ENCODE results near the gene HS2ST1. TPM values are rescaled to one million over a fixed set of nuclear protein-coding genes. Genes with fewer than 3 reads are reported as not detected.

The HS2ST1 gene
- total RNA-seq, 1 experiment from 2014 or later, result 54.0 TPM

DNA sequence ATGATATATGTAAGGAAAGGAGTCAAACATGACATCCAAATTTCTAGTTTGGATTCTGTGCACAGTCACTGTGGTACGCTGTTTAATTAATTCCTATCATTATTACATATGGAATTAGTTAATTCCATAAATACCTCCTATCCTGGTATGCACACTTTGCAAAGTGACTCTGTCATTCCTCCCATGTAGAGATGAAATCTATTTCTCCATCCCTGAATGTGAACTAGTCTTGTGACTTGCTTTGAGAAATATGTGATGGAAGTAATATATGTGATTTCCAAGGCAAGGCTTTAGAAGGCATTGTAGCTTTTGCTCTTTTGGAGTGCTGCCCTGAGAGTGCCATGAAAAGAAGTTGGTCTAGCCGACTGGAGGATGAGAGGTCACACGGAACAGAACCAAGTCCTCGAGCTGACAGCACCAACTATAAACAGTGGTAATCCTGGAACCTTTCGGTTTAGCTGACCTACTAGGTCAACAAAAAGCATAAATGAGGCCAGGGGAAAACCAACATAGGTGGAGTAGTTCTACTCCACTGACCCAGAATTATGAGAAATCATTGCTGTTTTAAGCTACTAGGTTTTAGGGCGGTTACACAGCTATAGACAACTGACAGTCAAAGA is 2.0 kb upstream of the HS2ST1 start:
- intact Hi-C loops (cut with micrococcal nuclease; ENCODE audit: unreplicated experiment), result loop anchor here (10.0 kb wide), 1 partner anchor 138 kb away; no protein-coding TSS in a partner anchor
- no peaks in the 10 kb centered on the region for H3K9me3 Mint-ChIP-seq (ENCODE audit: low read depth, unreplicated experiment)
- CTCF ChIA-PET, result no interaction called here
- H3K27ac Mint-ChIP-seq (ENCODE audit: unreplicated experiment), result no peak overlapping the region
- H3K4me1 Mint-ChIP-seq (ENCODE audit: low read depth, unreplicated experiment), result peaks cover 38% of the 10 kb centered on the region
- DNase-seq, result no peak
- no peaks in the 10 kb centered on the region for H3K27me3 Mint-ChIP-seq (ENCODE audit: unreplicated experiment)
- no TSS peak for BruUV-seq (replicated peaks)
- H3K36me3 Mint-ChIP-seq (ENCODE audit: insufficient read depth, unreplicated experiment), result peaks cover 23% of the 10 kb centered on the region
- H3K4me3 Mint-ChIP-seq (ENCODE audit: low read depth, unreplicated experiment), result no peak overlapping the region
- TF ChIP-seq CTCF (IDR thresholded peaks at IDR 0.05; ENCODE audit: unreplicated experiment), result no peak

GRCh38 chr1:86913399-86913895 is 988 bp upstream of the HS2ST1 start:
- Mint-ChIP-seq H3K36me3 (ENCODE audit: insufficient read depth, unreplicated experiment) (peaks cover 23% of the 10 kb centered on the region), H3K27me3 (ENCODE audit: unreplicated experiment) (no peaks in the 10 kb centered on the region), H3K27ac (ENCODE audit: unreplicated experiment) (no peak overlapping the region), H3K4me1 (ENCODE audit: low read depth, unreplicated experiment) (peaks cover 38% of the 10 kb centered on the region), H3K9me3 (ENCODE audit: low read depth, unreplicated experiment) (no peaks in the 10 kb centered on the region), H3K4me3 (ENCODE audit: low read depth, unreplicated experiment) (no peak overlapping the region)
- BruUV-seq (replicated peaks), result TSS peak; percentile 57
- DNase-seq, result no peak
- intact Hi-C loops (cut with micrococcal nuclease; ENCODE audit: unreplicated experiment), result loop anchor here (10.0 kb wide), 1 partner anchor 139 kb away; no protein-coding TSS in a partner anchor
- TF ChIP-seq CTCF (IDR thresholded peaks at IDR 0.05; ENCODE audit: unreplicated experiment), result no peak
- CTCF ChIA-PET, result interaction anchor here (1.3 kb wide), 2 partner anchors 132 to 140 kb away, joined by 13 to 15 read pairs; no protein-coding TSS in a partner anchor

DNA sequence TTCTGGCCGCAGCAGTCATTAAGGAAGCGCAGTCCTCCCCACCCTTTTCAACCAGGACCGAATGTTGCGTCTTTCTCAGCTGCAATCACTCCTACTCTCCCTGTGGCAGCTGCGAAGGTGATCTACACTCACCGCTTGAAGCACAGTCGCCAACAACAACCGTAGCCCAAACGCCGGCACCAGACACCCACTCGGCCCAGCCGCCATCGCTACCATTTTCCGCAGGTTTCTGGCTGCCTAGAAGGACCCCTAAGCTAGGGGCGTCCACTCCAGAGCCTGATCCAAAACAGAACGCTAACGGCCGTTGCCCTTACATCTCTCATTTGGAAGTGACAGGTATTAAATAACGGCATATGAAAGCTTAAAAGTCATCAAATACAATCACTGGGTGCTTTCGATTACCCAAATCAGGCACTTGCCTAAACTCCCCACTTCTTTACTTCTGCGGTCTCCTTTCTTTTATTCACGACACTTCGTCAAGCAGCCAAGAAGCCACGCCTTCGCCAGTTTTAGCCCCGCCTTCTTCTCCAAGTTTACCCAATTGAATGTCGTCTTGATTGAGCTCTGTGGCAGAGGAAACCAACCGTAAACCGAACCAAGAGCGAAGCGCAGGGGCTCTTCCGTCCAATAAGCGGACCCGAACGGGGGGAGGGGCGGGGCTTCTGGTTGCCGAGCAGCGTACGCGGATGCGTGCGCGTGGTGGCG is 387 bp upstream of the HS2ST1 start, which contains the start of gene SELENOF:
TSS of gene SELENOF (minus strand) at position 231 of the 705 bp plus-strand sequence. CDS start at position 216, 15 bp downstream.
- H3K4me3 Mint-ChIP-seq (ENCODE audit: low read depth, unreplicated experiment), result no peak within 1 kb of the TSS
- no peak for TF ChIP-seq CTCF (IDR thresholded peaks at IDR 0.05; ENCODE audit: unreplicated experiment)

GRCh38 chr1:86914998-86915736 is 732 bp downstream of the HS2ST1 start:
- intact Hi-C loops (cut with micrococcal nuclease; ENCODE audit: unreplicated experiment), result loop anchor here (10.0 kb wide), 1 partner anchor 140 kb away; no protein-coding TSS in a partner anchor
- BruUV-seq (replicated peaks), result no TSS peak
- DNase-seq, result peak; percentile 47
- Mint-ChIP-seq H3K27ac (ENCODE audit: unreplicated experiment) (no peak overlapping the region), H3K4me1 (ENCODE audit: low read depth, unreplicated experiment) (peaks cover 32% of the 10 kb centered on the region), H3K36me3 (ENCODE audit: insufficient read depth, unreplicated experiment) (peaks cover 12% of the 10 kb centered on the region), H3K4me3 (ENCODE audit: low read depth, unreplicated experiment) (no peak overlapping the region), H3K27me3 (ENCODE audit: unreplicated experiment) (no peaks in the 10 kb centered on the region), H3K9me3 (ENCODE audit: low read depth, unreplicated experiment) (no peaks in the 10 kb centered on the region)
- CTCF ChIA-PET, result interaction anchor here (1.0 to 1.6 kb wide), 3 partner anchors 12 to 134 kb away, joined by 3 to 5 read pairs (median 4); no protein-coding TSS in a partner anchor
- TF ChIP-seq CTCF (IDR thresholded peaks at IDR 0.05; ENCODE audit: unreplicated experiment), result no peak

More for the DNA sequence above, 387 bp upstream of the HS2ST1 start, which contains the start of gene SELENOF:
- H3K27ac Mint-ChIP-seq (ENCODE audit: unreplicated experiment), result no peak within 1 kb of the TSS
- peak; percentile 99 for DNase-seq
- no TSS peak for BruUV-seq (replicated peaks)
- H3K4me1 Mint-ChIP-seq (ENCODE audit: low read depth, unreplicated experiment), result peaks cover 36% of the 10 kb centered on the region
- peaks cover 23% of the 10 kb centered on the region for H3K36me3 Mint-ChIP-seq (ENCODE audit: insufficient read depth, unreplicated experiment)
- intact Hi-C loops (cut with micrococcal nuclease; ENCODE audit: unreplicated experiment), result loop anchor here (10.0 kb wide), 1 partner anchor 139 kb away; no protein-coding TSS in a partner anchor
- CTCF ChIA-PET, result interaction anchor here (0.6 to 1.6 kb wide), 12 partner anchors 13 to 1058 kb away, joined by 3 to 15 read pairs (median 5); no protein-coding TSS in a partner anchor
- no peaks in the 10 kb centered on the region for H3K9me3 Mint-ChIP-seq (ENCODE audit: low read depth, unreplicated experiment)
- H3K27me3 Mint-ChIP-seq (ENCODE audit: unreplicated experiment), result no peaks in the 10 kb centered on the region

Data from Calu3 (cell line).